Measurements from ENCODE around the gene TBX15.

DNA sequence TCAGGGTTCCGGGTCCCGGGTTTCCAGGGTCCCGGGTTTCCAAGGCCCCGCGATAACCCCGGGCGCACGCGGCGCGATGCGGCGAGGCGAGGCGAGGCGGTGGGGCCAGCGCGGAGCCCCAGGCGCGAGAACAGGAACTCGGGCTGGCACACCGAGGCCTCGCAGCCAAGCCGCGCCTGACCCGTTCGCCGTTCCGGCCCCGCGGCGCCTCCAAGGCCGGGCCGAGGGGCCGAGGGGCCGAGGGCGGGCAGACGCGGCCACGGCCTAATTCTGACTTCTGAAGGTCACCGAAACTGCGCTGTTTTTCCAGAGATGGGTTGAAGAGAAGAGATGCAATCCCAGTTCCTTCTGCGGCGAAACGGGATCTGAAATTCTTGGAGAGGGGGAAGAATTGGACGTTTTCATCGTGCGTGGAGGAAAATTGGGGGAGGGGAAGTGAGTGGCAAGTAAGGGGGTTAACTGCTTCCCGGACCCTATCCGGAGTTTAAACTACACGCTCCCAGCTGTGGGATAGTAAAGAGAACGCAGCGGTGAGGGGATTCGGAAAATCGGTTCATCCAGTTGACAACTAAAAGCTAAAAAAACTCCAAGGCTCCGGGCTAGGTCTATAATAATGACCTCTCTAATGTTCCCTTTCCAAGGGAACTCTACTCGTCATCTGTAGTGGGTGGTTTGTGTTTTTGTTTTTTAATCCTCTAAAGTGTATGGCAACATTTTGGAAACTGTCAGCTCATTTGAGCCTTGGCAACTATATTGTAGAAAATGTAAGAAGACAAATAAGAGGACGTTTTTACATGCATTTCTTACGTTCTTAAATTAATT, 8.2 kb downstream of the TBX15 start:
- no peak for TF ChIP-seq POLR2AphosphoS5 (IDR thresholded peaks at IDR 0.05; ENCODE audit: low read depth, low read length)
- TF ChIP-seq, protein P1, sequence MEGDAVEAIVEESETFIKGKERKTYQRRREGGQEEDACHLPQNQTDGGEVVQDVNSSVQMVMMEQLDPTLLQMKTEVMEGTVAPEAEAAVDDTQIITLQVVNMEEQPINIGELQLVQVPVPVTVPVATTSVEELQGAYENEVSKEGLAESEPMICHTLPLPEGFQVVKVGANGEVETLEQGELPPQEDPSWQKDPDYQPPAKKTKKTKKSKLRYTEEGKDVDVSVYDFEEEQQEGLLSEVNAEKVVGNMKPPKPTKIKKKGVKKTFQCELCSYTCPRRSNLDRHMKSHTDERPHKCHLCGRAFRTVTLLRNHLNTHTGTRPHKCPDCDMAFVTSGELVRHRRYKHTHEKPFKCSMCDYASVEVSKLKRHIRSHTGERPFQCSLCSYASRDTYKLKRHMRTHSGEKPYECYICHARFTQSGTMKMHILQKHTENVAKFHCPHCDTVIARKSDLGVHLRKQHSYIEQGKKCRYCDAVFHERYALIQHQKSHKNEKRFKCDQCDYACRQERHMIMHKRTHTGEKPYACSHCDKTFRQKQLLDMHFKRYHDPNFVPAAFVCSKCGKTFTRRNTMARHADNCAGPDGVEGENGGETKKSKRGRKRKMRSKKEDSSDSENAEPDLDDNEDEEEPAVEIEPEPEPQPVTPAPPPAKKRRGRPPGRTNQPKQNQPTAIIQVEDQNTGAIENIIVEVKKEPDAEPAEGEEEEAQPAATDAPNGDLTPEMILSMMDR (IDR thresholded peaks at IDR 0.05), result no peak
- TF ChIP-seq, protein P2, sequence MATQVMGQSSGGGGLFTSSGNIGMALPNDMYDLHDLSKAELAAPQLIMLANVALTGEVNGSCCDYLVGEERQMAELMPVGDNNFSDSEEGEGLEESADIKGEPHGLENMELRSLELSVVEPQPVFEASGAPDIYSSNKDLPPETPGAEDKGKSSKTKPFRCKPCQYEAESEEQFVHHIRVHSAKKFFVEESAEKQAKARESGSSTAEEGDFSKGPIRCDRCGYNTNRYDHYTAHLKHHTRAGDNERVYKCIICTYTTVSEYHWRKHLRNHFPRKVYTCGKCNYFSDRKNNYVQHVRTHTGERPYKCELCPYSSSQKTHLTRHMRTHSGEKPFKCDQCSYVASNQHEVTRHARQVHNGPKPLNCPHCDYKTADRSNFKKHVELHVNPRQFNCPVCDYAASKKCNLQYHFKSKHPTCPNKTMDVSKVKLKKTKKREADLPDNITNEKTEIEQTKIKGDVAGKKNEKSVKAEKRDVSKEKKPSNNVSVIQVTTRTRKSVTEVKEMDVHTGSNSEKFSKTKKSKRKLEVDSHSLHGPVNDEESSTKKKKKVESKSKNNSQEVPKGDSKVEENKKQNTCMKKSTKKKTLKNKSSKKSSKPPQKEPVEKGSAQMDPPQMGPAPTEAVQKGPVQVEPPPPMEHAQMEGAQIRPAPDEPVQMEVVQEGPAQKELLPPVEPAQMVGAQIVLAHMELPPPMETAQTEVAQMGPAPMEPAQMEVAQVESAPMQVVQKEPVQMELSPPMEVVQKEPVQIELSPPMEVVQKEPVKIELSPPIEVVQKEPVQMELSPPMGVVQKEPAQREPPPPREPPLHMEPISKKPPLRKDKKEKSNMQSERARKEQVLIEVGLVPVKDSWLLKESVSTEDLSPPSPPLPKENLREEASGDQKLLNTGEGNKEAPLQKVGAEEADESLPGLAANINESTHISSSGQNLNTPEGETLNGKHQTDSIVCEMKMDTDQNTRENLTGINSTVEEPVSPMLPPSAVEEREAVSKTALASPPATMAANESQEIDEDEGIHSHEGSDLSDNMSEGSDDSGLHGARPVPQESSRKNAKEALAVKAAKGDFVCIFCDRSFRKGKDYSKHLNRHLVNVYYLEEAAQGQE (IDR thresholded peaks at IDR 0.05; ENCODE audit: insufficient read depth in 1 of 2, low read depth in 2 of 2, low read length in 1 of 2), result no peak
